K562 (cell line): Measurements from ENCODE around the gene COBLL1. TPM values are rescaled to one million over a fixed set of nuclear protein-coding genes. Genes with fewer than 3 reads are reported as not detected.

ENCODE experiments used
- ATAC-seq: fragments of 200-7000 bp; cut with Tn5 transposase; 3 replicates; pipeline ENCODE4 v1.9.1; 2020; ENCODE audit warnings: moderate library complexity
- BruUV-seq: library from RNA; stranded (reverse); fragments of 400-500 nt; replicated peaks from 2 replicates; lab custom pipeline; 2021; lab: Mats Ljungman, UMichigan
- CTCF ChIA-PET: fragments of 300-600 bp; formaldehyde crosslinking; extraction: SDS; loops from one replicate; lab custom pipeline; 2021; ENCODE audit warnings: low intra/inter-chr PET ratio; lab: Yijun Ruan, JAX
- POLR2A ChIA-PET: fragments of 300-600, 350-650 bp; sonication (Branson Sonifier 250); formaldehyde crosslinking; extraction: SDS; loops from one replicate; lab custom pipeline; 2021; ENCODE audit warnings: antibody characterized with exemption, inconsistent platforms; lab: Yijun Ruan, JAX
- DNase-seq, 4 experiments: peaks; one replicate each; pipeline versions ENCODE4 v3.0.0 to v3.0.0-alpha.2; 2011 to 2018; ENCODE audit warnings: low spot score in 3 of 4, mixed read lengths in 3 of 4; ENCODE audit errors: extremely low read depth in 1 of 4
- FAIRE-seq: peaks from 2 replicates; lab custom pipeline; 2011; peaks lifted over from hg19 to GRCh38; lab: Jason Lieb, UNC
- H2AFZ ChIP-seq: 2 replicates; pipeline ENCODE4 v1.6.0; 2011; ENCODE audit warnings: low read depth, low read length, control low read depth, inconsistent platforms
- H3K27ac ChIP-seq: fragments of 200-600 bp; 3 replicates; pipeline ENCODE4 v1.8.0; 2011; ENCODE audit warnings: low read depth, mild to moderate bottlenecking, control low read depth, inconsistent platforms, low read length, moderate library complexity, mixed read lengths; ENCODE audit errors: extremely low read depth
- H3K27me3 ChIP-seq, 2 experiments: fragments of 300-600 bp in 1 of 2; 2 replicates in 1 of 2; 3 replicates in 1 of 2; pipeline versions ENCODE4 v1.6.0 to v1.8.0; 2011; ENCODE audit warnings: inconsistent platforms in 2 of 2, low read length in 2 of 2, mild to moderate bottlenecking in 1 of 2, mixed read lengths in 1 of 2, moderate library complexity in 1 of 2; ENCODE audit not compliant: control insufficient read depth in 2 of 2, insufficient read depth in 2 of 2
- H3K36me3 ChIP-seq: fragments of 300-600 bp; 3 replicates; pipeline ENCODE4 v1.8.0; 2011; ENCODE audit warnings: mild to moderate bottlenecking, low read length, inconsistent platforms; ENCODE audit not compliant: control insufficient read depth, insufficient read depth
- H3K4me1 ChIP-seq, 2 experiments: fragments of 200-600 bp in 1 of 2; replicated peaks in 1 of 2; 2 replicates in 1 of 2; 3 replicates in 1 of 2; pipeline versions ENCODE4 v1.5.1 to v1.8.0; 2011; ENCODE audit warnings: inconsistent platforms in 2 of 2, low read length in 2 of 2, mild to moderate bottlenecking in 1 of 2, mixed read lengths in 1 of 2, moderate library complexity in 1 of 2; ENCODE audit not compliant: control insufficient read depth in 2 of 2, insufficient read depth in 2 of 2
- H3K4me2 ChIP-seq: 2 replicates; pipeline ENCODE4 v1.6.1; 2011; ENCODE audit warnings: low read length, control low read depth, inconsistent platforms, mixed read lengths; ENCODE audit not compliant: insufficient read depth
- H3K4me3 ChIP-seq: fragments of 200-600 bp; sonication (generic), shearing (Covaris generic); 2 replicates; pipeline ENCODE4 v1.5.1; 2016; ENCODE audit warnings: control low read depth, inconsistent platforms
- H3K79me2 ChIP-seq: fragments of 200-600 bp; 3 replicates; pipeline ENCODE4 v1.8.0; 2011; ENCODE audit warnings: low read length, inconsistent platforms; ENCODE audit not compliant: control insufficient read depth, insufficient read depth
- H3K9ac ChIP-seq, 2 experiments: 2 replicates each; pipeline versions ENCODE4 v1.6.0 to v1.6.1; 2011; ENCODE audit warnings: low read depth in 2 of 2, low read length in 2 of 2, control low read depth in 1 of 2, inconsistent platforms in 1 of 2, mild to moderate bottlenecking in 1 of 2, mixed read lengths in 1 of 2; ENCODE audit not compliant: insufficient read depth in 1 of 2
- H3K9me1 ChIP-seq: one replicate; pipeline ENCODE4 v1.6.0; 2011; ENCODE audit warnings: inconsistent platforms, mild to moderate bottlenecking, low read length, moderate library complexity; ENCODE audit not compliant: control insufficient read depth, insufficient read depth
- H3K9me3 ChIP-seq: replicated peaks from 2 replicates; pipeline ENCODE4 v1.5.1; 2011; ENCODE audit warnings: low read depth, low read length, inconsistent platforms; ENCODE audit not compliant: control insufficient read depth, insufficient read depth
- H4K20me1 ChIP-seq: replicated peaks from 2 replicates; pipeline ENCODE4 v1.6.1; 2011; ENCODE audit warnings: low read length, inconsistent platforms, mixed read lengths; ENCODE audit not compliant: control insufficient read depth, insufficient read depth
- BDP1 ChIP-seq: IDR thresholded peaks from 3 replicates; pipeline ENCODE4 v1.6.1; 2011; ENCODE audit not compliant: insufficient read length, insufficient read depth
- DPF2 ChIP-seq: fragments of 450-650 bp; IDR thresholded peaks from 2 replicates; pipeline ENCODE4 v1.6.1; 2016
- E2F3 ChIP-seq: fragments of 250-450 bp; sonication (Bioruptor Pico); IDR thresholded peaks from 2 replicates; pipeline ENCODE4 v1.4.0; 2020; ENCODE audit warnings: mild to moderate bottlenecking
- MBD2 ChIP-seq: sonication (generic); IDR thresholded peaks from 2 replicates; pipeline ENCODE4 v1.6.1; 2016; ENCODE audit warnings: low read depth, borderline replicate concordance
- MTA3 ChIP-seq: fragments of 450-650 bp; formaldehyde crosslinking; IDR thresholded peaks from 2 replicates; pipeline ENCODE4 v1.6.1; 2017; ENCODE audit warnings: mild to moderate bottlenecking, borderline replicate concordance
- POLR2G ChIP-seq: fragments of 200-400 bp; formaldehyde crosslinking; IDR thresholded peaks from 2 replicates; pipeline ENCODE4 v1.6.1; 2017; ENCODE audit warnings: low read depth, mild to moderate bottlenecking, antibody characterized with exemption, low read length, moderate library complexity
- SMAD4 ChIP-seq: fragments of 250-450 bp; sonication (Bioruptor Pico); conservative IDR thresholded peaks from 2 replicates; pipeline ENCODE4 v1.8.0; 2021; ENCODE audit warnings: inconsistent platforms, mild to moderate bottlenecking, moderate library complexity
- TEAD1 ChIP-seq, 2 experiments: fragments of 450-650 bp in 1 of 2; sonication (generic) in 1 of 2; formaldehyde crosslinking; IDR thresholded peaks; 2 replicates each; pipeline versions ENCODE4 v1.4.0 to v1.8.0; 2020 to 2022; ENCODE audit warnings: mild to moderate bottlenecking in 2 of 2, missing genetic modification reagents in 1 of 2
- ZNF311 ChIP-seq: fragments of 250-450 bp; sonication (Bioruptor Pico); IDR thresholded peaks from 2 replicates; pipeline ENCODE4 v1.4.0; 2020; ENCODE audit warnings: mild to moderate bottlenecking, moderate library complexity
- ZNF584 ChIP-seq: fragments of 200-800 bp; sonication (Bioruptor generic); IDR thresholded peaks from 2 replicates; pipeline ENCODE4 v1.6.1; 2016; ENCODE audit warnings: low read depth, mild to moderate bottlenecking, missing genetic modification characterization, missing compliant biosample characterization
- in situ Hi-C: fragments of 300-500 bp; cut with MboI; formaldehyde crosslinking; loops from 4 replicates; pipeline ENCODE4 v1.15.0; 2018; ENCODE audit warnings: inconsistent platforms, mixed read lengths
- intact Hi-C: fragments of 100-400 bp; cut with micrococcal nuclease; formaldehyde crosslinking; loops from 2 replicates; pipeline ENCODE4 v1.14.2; 2022
- polyA plus RNA-seq, 8 experiments: library from polyadenylated mRNA; depleted of rRNA in 4 of 8; stranded (reverse) in 5 of 8; unstranded in 3 of 8; fragments of >200 nt; fragmentation: Nextera tagmentation in 2 of 8; fragmentation: Illumina TruSeq in 1 of 8; extraction: Ambion mirVana in 2 of 8; extraction: Trizol in 1 of 8; gene quantifications; 2 replicates each; pipeline versions ENCODE4 v1.2.1 to v1.2.3, GENCODE V29; 2011 to 2014; ENCODE audit warnings: inconsistent platforms in 1 of 8, missing spikeins in 1 of 8
- total RNA-seq, 7 experiments: library from RNA; depleted of rRNA in 6 of 7; stranded (reverse); fragments of >200 nt in 6 of 7; fragmentation: Illumina TruSeq in 2 of 7; extraction: Trizol in 2 of 7; gene quantifications; 2 replicates each; pipeline versions ENCODE4 v1.2.1 to v1.2.3, GENCODE V29; 2011 to 2021; ENCODE audit warnings: low replicate concordance in 1 of 7
- TF ChIP-seq, protein P1 (sequence below), 2 experiments: fragments of 450-650 bp in 1 of 2; sonication (generic) in 1 of 2; formaldehyde crosslinking; conservative IDR thresholded peaks; 2 replicates each; pipeline versions ENCODE4 v1.4.0 to v1.8.1; 2020 to 2022; ENCODE audit warnings: mild to moderate bottlenecking in 1 of 2, missing genetic modification reagents in 1 of 2
- TF ChIP-seq, protein P2 (sequence below): fragments of 250-450 bp; sonication (Bioruptor Pico); IDR thresholded peaks from 2 replicates; pipeline ENCODE4 v1.5.1; 2021; ENCODE audit warnings: mild to moderate bottlenecking
- TF ChIP-seq, protein P3 (sequence below), 2 experiments: IDR thresholded peaks; 2 replicates each; pipeline ENCODE4 v1.6.1; 2012; ENCODE audit warnings: improper control_type of control experiment in 2 of 2, low read depth in 2 of 2, low read length in 2 of 2, borderline replicate concordance in 1 of 2

COBLL1 gene
- total and polyA plus RNA-seq, 9 of the 15 experiments (the other 6 are each of a cell fraction or from before 2014, with no cell fraction given): 0.07 to 1.6 (median 0.71) TPM

DNA sequence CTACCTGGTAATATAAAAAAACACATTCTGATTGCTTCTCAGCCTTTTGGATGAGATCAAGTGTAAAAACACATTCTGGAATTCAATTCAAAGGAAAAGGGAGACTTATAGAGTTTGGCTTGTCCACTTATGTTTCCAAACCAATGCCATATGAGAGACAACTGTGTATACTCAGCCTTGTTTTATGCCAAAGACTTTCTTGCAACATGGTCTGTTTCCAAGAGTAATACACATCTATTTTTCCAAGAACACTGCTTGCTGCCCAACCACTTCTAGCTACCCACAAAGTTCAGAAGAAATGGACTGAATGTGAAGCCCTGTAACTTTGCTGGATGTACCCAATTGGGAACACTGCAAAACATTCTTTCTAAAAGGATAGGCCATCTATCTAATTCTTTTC is 172.3 kb downstream of the COBLL1 start:
- Histone ChIP-seq H3K9ac (no peak overlapping the region), H3K4me3 (no peak overlapping the region), H3K27me3 (no peaks in the 10 kb centered on the region), H3K27ac (no peak overlapping the region), H3K9me1 (no peaks in the 10 kb centered on the region), H3K36me3 (no peaks in the 10 kb centered on the region), H3K9me3 (no peaks in the 10 kb centered on the region), H3K4me2 (no peak overlapping the region), H3K79me2 (no peaks in the 10 kb centered on the region), H3K4me1 (no peaks in the 10 kb centered on the region)
- FAIRE-seq (no peak), DNase-seq (no peak)
- CTCF ChIA-PET: no interaction called here
- no peak for TF ChIP-seq E2F3 (CRISPR knock-in tag)
- TF ChIP-seq DPF2: no peak
- no peak for TF ChIP-seq POLR2G
- TF ChIP-seq, protein P1, sequence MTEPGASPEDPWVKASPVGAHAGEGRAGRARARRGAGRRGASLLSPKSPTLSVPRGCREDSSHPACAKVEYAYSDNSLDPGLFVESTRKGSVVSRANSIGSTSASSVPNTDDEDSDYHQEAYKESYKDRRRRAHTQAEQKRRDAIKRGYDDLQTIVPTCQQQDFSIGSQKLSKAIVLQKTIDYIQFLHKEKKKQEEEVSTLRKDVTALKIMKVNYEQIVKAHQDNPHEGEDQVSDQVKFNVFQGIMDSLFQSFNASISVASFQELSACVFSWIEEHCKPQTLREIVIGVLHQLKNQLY (CRISPR knock-in tag; conservative IDR thresholded peaks at IDR 0.05): no peak
- no peak for TF ChIP-seq BDP1
- no peak for TF ChIP-seq SMAD4 (CRISPR knock-in tag)
- TF ChIP-seq, protein P2, sequence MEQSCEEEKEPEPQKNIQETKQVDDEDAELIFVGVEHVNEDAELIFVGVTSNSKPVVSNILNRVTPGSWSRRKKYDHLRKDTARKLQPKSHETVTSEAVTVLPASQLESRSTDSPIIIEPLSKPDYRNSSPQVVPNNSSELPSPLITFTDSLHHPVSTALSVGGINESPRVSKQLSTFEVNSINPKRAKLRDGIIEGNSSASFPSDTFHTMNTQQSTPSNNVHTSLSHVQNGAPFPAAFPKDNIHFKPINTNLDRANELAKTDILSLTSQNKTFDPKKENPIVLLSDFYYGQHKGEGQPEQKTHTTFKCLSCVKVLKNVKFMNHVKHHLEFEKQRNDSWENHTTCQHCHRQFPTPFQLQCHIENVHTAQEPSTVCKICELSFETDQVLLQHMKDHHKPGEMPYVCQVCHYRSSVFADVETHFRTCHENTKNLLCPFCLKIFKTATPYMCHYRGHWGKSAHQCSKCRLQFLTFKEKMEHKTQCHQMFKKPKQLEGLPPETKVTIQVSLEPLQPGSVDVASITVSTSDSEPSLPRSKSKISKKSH (CRISPR knock-in tag): no peak
- no peak for TF ChIP-seq MBD2
- TF ChIP-seq, protein P3, sequence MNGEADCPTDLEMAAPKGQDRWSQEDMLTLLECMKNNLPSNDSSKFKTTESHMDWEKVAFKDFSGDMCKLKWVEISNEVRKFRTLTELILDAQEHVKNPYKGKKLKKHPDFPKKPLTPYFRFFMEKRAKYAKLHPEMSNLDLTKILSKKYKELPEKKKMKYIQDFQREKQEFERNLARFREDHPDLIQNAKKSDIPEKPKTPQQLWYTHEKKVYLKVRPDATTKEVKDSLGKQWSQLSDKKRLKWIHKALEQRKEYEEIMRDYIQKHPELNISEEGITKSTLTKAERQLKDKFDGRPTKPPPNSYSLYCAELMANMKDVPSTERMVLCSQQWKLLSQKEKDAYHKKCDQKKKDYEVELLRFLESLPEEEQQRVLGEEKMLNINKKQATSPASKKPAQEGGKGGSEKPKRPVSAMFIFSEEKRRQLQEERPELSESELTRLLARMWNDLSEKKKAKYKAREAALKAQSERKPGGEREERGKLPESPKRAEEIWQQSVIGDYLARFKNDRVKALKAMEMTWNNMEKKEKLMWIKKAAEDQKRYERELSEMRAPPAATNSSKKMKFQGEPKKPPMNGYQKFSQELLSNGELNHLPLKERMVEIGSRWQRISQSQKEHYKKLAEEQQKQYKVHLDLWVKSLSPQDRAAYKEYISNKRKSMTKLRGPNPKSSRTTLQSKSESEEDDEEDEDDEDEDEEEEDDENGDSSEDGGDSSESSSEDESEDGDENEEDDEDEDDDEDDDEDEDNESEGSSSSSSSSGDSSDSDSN (IDR thresholded peaks at IDR 0.05; ENCODE audit: borderline replicate concordance in 1 of 2, low read depth in 2 of 2, low read length in 2 of 2): no peak
- no peak for TF ChIP-seq ZNF311 (CRISPR knock-in tag)
- TF ChIP-seq ZNF584 (CRISPR knock-in tag): no peak
- TF ChIP-seq MTA3: no peak
- no peak for TF ChIP-seq TEAD1 (CRISPR knock-in tag; IDR thresholded peaks at IDR 0.05)
- TF ChIP-seq, all 486 proteins: peak for 0
- intact Hi-C loops (no loop called here), in situ Hi-C loops (no loop called here)
- POLR2A ChIA-PET: no interaction called here
- H2AFZ ChIP-seq: no peak overlapping the region
- no TSS peak for BruUV-seq
- ATAC-seq: no peak
- no peaks in the 10 kb centered on the region for H4K20me1 ChIP-seq
